IPS-20b (cell line): ENCODE measurements around the gene CAMKK1.

Experiments used
- H3K27ac ChIP-seq: one replicate; pipeline ENCODE4 v1.5.1; 2013; ENCODE audit warnings: low read length
- H3K27me3 ChIP-seq: 2 replicates; pipeline ENCODE4 v1.6.1; 2013; ENCODE audit warnings: mild to moderate bottlenecking, low read length, inconsistent platforms; ENCODE audit not compliant: insufficient read depth
- H3K36me3 ChIP-seq: 2 replicates; pipeline ENCODE4 v1.6.1; 2013; ENCODE audit warnings: low read depth, mild to moderate bottlenecking, inconsistent platforms, low read length, moderate library complexity; ENCODE audit not compliant: insufficient read depth
- H3K4me1 ChIP-seq: 2 replicates; pipeline ENCODE4 v1.6.1; 2013; ENCODE audit warnings: mild to moderate bottlenecking, control low read depth, inconsistent platforms, low read length, moderate library complexity; ENCODE audit not compliant: insufficient read depth
- H3K4me3 ChIP-seq: 2 replicates; pipeline ENCODE4 v1.5.1; 2013; ENCODE audit warnings: mild to moderate bottlenecking, low read length, inconsistent platforms
- H3K9ac ChIP-seq: 2 replicates; pipeline ENCODE4 v1.6.1; 2013; ENCODE audit warnings: low read depth, mild to moderate bottlenecking, inconsistent platforms, low read length, moderate library complexity
- H3K9me3 ChIP-seq: 2 replicates; pipeline ENCODE4 v1.6.1; 2013; ENCODE audit warnings: mild to moderate bottlenecking, low read depth, low read length, inconsistent platforms; ENCODE audit not compliant: insufficient read depth

Gene CAMKK1

DNA sequence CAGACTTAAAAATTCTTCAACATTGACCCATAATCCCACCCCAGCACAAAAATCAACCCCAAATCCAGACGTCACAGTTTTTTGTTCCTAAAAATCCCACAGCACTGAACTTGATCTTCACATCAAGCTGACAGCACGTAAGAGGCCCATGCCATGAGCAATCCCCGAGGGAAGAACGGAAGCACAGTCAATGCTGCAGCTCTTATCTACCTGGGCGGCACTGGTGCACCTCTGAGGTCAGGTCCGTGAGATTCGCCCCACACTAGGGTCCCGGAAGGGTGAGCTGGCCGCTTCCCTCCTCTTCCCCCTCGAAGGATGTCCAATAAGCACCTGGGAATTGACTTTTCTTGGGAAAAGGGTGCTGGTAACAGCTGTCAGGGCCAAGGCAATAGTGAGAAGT, 80.6 kb downstream of the CAMKK1 start:
- Histone ChIP-seq H3K4me1 (no peaks in the 10 kb centered on the region), H3K36me3 (peaks cover 98% of the 10 kb centered on the region), H3K9ac (no peak overlapping the region), H3K27me3 (no peaks in the 10 kb centered on the region), H3K9me3 (no peaks in the 10 kb centered on the region), H3K4me3 (no peak overlapping the region), H3K27ac (no peak overlapping the region)
